ENCODE data around the gene SRCAP.

DNA sequence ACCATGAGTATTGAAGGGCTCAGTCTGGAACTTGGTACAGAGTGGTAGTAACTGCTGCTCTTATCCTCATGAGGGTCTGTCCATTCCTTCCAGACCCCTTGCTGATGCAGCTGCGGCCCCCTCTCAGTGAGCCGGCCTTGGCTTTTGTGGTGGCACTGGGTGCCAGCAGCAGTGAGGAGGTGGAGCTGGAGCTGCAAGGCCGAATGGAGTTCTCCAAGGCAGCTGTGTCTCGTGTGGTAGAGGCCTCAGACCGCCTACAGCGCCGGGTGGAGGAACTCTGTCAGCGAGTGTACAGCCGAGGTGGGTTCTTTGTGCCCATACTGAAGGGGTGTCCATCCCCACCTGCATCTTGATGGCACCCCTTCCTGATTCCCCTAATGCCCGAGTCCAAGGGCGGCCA lies 65.1 kb downstream of the SRCAP start:
- no peak for TF ChIP-seq GATA2 (IDR thresholded peaks at IDR 0.05; ENCODE audit: low read depth, low read length)
- no peak for TF ChIP-seq GATA3 (IDR thresholded peaks at IDR 0.05; ENCODE audit: low read depth, low read length)

Measured in SH-SY5Y (cell line).